ENCODE measurements around the gene UBE3A.

The UBE3A gene

GRCh38 chr15:25346371-25346770 lies 92.5 kb downstream of the UBE3A start:
- H3K4me3 ChIP-seq (ENCODE audit: low read length): no peak overlapping the region
- no peak for TF ChIP-seq ZNF274 (IDR thresholded peaks at IDR 0.05; ENCODE audit: low read depth, low read length)

DNA sequence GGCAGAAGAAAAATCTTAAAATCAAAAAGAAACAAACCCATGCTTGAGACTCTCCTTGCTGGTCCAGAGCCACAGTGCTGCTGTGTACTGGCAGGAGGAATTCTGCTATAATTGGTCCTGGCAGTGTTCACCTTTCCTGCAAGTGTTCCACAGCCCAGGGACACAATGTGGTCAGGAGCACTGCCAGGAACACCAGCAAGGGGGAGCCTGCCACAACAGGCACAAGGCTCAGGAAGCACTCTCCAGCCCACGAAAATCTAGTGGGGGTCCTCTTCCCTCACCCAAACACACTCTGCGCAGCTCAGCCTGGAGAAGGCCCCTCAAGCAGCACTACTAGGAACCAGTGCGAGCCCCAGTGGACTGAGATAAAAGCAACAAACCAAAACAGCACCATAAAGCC lies 92.9 kb downstream of the UBE3A start:
- no peak overlapping the region for H3K4me3 ChIP-seq (ENCODE audit: low read length)
- TF ChIP-seq ZNF274 (IDR thresholded peaks at IDR 0.05; ENCODE audit: low read depth, low read length): no peak

GRCh38 chr15:25342629-25343028 lies 96.2 kb downstream of the UBE3A start:
- TF ChIP-seq ZNF274 (IDR thresholded peaks at IDR 0.05; ENCODE audit: low read depth, low read length): no peak

DNA sequence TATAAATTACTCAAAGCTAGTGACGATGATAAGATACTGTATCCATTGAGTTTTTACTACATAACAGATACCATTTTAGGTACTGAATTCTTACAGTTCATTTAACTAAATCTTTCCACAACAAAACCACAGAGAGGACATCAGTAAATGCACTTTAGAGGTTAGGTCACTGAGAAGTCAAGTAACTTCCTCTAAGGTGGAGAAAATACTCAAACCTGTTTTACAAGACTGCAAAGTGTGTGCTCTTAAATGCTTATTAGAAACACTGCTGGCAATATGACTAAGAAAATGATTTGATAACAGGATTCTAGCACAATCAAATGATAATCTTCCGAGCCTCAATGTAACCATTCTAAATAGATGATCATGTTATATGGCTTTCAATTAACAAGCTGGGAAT lies 99.4 kb downstream of the UBE3A start:
- no peak overlapping the region for H3K4me3 ChIP-seq (ENCODE audit: low read length)
- TF ChIP-seq ZNF274 (IDR thresholded peaks at IDR 0.05; ENCODE audit: low read depth, low read length): no peak

More at GRCh38 chr15:25342629-25343028, 96.2 kb downstream of the UBE3A start:
- H3K4me3 ChIP-seq (ENCODE audit: low read length): no peak overlapping the region

DNA sequence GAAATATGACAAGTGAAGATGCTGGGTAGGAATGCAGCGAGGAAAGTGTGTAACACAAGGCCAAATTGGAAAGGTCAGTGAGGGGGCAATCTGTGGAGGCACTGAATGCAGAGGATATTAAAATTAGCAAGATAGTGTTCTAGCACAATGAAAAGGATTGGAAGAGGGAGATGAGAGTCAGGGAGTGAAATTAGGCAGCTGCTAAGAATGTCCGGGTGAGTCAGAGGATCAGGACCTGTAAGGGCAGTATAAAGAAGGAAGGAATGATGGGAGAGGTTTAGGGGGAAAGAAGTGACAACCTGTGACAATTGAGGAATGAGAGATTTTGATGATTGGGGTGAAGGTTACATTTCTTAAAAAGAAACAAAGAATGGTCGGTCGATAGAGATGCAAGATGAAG lies 103.5 kb downstream of the UBE3A start:
- TF ChIP-seq ZNF274 (IDR thresholded peaks at IDR 0.05; ENCODE audit: low read depth, low read length): no peak
- H3K4me3 ChIP-seq (ENCODE audit: low read length): no peak overlapping the region

- H3K4me3 ChIP-seq (ENCODE audit: low read length): no peak overlapping the region
- no peak for TF ChIP-seq ZNF274 (IDR thresholded peaks at IDR 0.05; ENCODE audit: low read depth, low read length)
These were observed 105.8 kb downstream of the UBE3A start for GRCh38 chr15:25333049-25333448.

- no peak overlapping the region for H3K4me3 ChIP-seq (ENCODE audit: low read length)
- no peak for TF ChIP-seq ZNF274 (IDR thresholded peaks at IDR 0.05; ENCODE audit: low read depth, low read length)
These were observed 106.5 kb downstream of the UBE3A start for GRCh38 chr15:25332306-25332705.

GRCh38 chr15:25331860-25332259 lies 107.0 kb downstream of the UBE3A start:
- H3K4me3 ChIP-seq (ENCODE audit: low read length): no peak overlapping the region
- TF ChIP-seq ZNF274 (IDR thresholded peaks at IDR 0.05; ENCODE audit: low read depth, low read length): no peak

DNA sequence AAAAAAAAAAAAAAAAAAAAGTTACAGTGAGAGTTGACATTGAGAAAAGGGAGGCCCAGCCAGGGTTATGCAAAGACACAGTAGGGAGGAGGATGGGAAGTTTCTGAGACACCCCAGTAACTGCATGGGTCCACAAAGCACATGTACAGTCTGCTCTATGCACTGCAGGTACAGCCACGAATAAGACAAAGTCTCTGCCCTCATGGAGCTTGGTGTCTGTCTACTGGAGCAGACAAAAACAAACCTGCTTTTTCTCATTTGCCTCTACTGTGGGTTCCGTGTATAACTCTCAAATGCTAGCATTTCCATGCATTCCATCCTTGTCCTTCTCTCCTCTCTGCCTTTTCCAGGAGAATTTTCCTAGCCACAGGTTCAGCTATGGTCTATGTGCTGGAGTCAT lies 107.4 kb downstream of the UBE3A start:
- no peak overlapping the region for H3K4me3 ChIP-seq (ENCODE audit: low read length)
- no peak for TF ChIP-seq ZNF274 (IDR thresholded peaks at IDR 0.05; ENCODE audit: low read depth, low read length)

GRCh38 chr15:25329696-25330095 lies 109.1 kb downstream of the UBE3A start:
- no peak overlapping the region for H3K4me3 ChIP-seq (ENCODE audit: low read length)
- no peak for TF ChIP-seq ZNF274 (IDR thresholded peaks at IDR 0.05; ENCODE audit: low read depth, low read length)

DNA sequence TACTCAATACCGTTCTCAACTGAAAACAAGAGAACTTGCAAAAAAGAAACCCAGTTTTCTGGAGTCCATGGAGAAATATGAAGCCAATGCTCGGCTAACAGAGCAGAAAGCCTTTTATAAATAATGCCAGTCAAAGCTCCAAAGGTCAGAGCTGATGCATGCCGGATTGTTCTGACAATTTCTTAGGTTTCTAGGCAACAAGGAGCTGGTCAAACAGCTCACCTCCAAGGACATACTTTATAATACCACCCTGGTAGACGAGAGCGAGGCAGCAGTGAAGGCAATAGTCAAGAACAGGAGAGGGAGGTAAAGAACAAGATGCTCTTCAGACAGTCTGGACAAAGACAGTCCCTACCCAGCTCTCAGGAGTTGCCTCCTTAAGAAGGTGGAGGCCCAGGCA lies 111.1 kb downstream of the UBE3A start:
- no peak overlapping the region for H3K4me3 ChIP-seq (ENCODE audit: low read length)
- TF ChIP-seq ZNF274 (IDR thresholded peaks at IDR 0.05; ENCODE audit: low read depth, low read length): no peak

DNA sequence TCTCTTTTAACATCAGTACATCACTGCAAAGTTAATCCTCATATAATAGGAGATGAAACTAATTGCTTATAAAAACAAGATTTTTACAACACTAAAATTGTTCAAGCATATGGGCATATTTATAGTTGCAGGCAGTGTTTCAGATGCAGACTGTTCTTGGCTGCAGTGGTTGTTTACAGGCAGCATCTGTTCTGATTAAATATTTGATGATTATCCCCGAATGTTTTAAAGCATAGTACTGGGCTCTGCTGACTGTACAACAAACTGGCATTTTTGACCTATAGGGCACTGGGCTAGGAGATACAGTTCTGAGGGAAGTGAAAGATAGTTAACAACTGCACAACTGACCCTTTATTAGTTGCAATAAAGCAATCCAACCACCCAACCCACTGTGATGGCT lies 113.6 kb downstream of the UBE3A start:
- no peak for TF ChIP-seq ZNF274 (IDR thresholded peaks at IDR 0.05; ENCODE audit: low read depth, low read length)
- H3K4me3 ChIP-seq (ENCODE audit: low read length): no peak overlapping the region

DNA sequence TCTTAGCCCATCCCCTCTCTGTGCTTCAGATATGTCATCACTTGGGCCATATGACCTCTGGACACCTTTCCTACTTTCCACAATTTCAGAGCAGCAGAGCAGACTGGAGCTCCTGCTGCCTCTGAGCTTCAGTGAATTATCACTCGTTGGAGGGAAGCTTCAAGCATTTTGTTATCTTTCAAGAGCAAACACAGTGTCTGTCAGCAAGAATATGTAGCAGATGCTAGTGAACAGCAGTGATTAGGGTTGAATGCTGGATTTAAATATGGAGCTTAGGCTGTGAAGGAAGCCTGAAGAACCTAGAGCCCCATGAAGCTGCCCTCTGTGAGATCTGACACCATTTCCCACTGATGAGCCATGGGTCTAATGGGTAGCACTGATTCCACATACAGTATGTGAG lies 115.4 kb downstream of the UBE3A start:
- H3K4me3 ChIP-seq (ENCODE audit: low read length): no peak overlapping the region
- TF ChIP-seq ZNF274 (IDR thresholded peaks at IDR 0.05; ENCODE audit: low read depth, low read length): no peak

DNA sequence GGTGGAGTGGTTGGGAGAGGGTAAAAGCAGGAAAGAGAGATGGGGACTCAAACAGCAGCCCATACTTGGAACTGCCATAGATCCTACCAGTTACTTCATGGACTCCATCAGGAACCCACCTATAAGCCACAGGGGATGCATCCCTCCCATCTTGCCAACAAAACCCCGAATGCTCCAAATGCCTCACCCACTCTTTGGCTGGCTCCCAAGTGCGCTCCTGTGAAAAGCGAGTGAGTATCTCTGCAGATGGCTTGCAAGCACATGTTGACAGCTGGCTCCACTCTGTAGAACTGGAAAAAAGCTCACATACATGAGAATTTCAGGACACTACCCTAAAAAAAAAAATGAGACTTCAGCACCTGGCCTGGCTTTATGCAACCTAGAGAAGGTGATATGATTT lies 151.0 kb downstream of the UBE3A start:
- TF ChIP-seq ZNF274 (IDR thresholded peaks at IDR 0.05; ENCODE audit: low read depth, low read length): no peak
- no peak overlapping the region for H3K4me3 ChIP-seq (ENCODE audit: low read length)

All from GM08714 (cell line).